HepG2 (cell line): ENCODE results near the gene SEPTIN10. TPM values are rescaled to one million over a fixed set of nuclear protein-coding genes. Genes with fewer than 3 reads are reported as not detected.

Source experiments
- ATAC-seq: fragments of 200-7000 bp; cut with Tn5 transposase; 3 replicates; pipeline ENCODE4 v1.9.1; 2020; ENCODE audit warnings: mild to moderate bottlenecking, moderate library complexity
- BruUV-seq: library from RNA; stranded (reverse); fragments of 400-500 nt; replicated peaks from 2 replicates; lab custom pipeline; 2021; lab: Mats Ljungman, UMichigan
- CTCF ChIA-PET: fragments of 300-600 bp; formaldehyde crosslinking; extraction: SDS; loops from one replicate; lab custom pipeline; 2021; ENCODE audit warnings: low total read pairs, inconsistent platforms, low intra/inter-chr PET ratio; lab: Yijun Ruan, JAX
- POLR2A ChIA-PET: fragments of 350-600 bp; sonication (Branson Sonifier 250); formaldehyde crosslinking; loops from one replicate; lab custom pipeline; 2020; ENCODE audit warnings: antibody characterized with exemption, inconsistent platforms; lab: Yijun Ruan, JAX
- DNase-seq: peaks from one replicate; pipeline ENCODE4 v3.0.0-alpha.2; 2015; ENCODE audit warnings: low spot score
- FAIRE-seq: peaks from 3 replicates; lab custom pipeline; 2011; peaks lifted over from hg19 to GRCh38; lab: Jason Lieb, UNC
- H2AFZ ChIP-seq: one replicate; pipeline ENCODE4 v1.6.1; 2011; ENCODE audit warnings: low read length, inconsistent platforms
- H3K27ac ChIP-seq: fragments of 300-600 bp; 3 replicates; pipeline ENCODE4 v1.8.0; 2011; ENCODE audit warnings: mixed run types, mild to moderate bottlenecking, mixed read lengths, low read length, inconsistent platforms; ENCODE audit not compliant: insufficient read depth; ENCODE audit errors: extremely low read length
- H3K27me3 ChIP-seq, 2 experiments: fragments of 200-600 bp in 1 of 2; 2 replicates in 1 of 2; 3 replicates in 1 of 2; pipeline versions ENCODE4 v1.6.0 to v1.8.0; 2011; ENCODE audit warnings: low read length in 2 of 2, mild to moderate bottlenecking in 2 of 2, moderate library complexity in 2 of 2, inconsistent platforms in 1 of 2; ENCODE audit not compliant: insufficient read depth in 2 of 2, control insufficient read depth in 1 of 2
- H3K36me3 ChIP-seq, 2 experiments: fragments of 200-600 bp in 1 of 2; replicated peaks in 1 of 2; 2 replicates in 1 of 2; 3 replicates in 1 of 2; pipeline versions ENCODE4 v1.5.1 to v1.8.0; 2011; ENCODE audit warnings: low read length in 2 of 2, inconsistent platforms in 1 of 2; ENCODE audit not compliant: insufficient read depth in 2 of 2, control insufficient read depth in 1 of 2
- H3K4me1 ChIP-seq: 2 replicates; pipeline ENCODE4 v1.5.1; 2012; ENCODE audit warnings: low read length, inconsistent platforms; ENCODE audit not compliant: insufficient read depth
- H3K4me2 ChIP-seq: 2 replicates; pipeline ENCODE4 v1.6.0; 2011; ENCODE audit warnings: low read depth, low read length, inconsistent platforms
- H3K4me3 ChIP-seq, 3 experiments: fragments of 200-600 bp in 1 of 3; sonication (generic), shearing (Covaris generic) in 1 of 3; replicated peaks in 1 of 3; 2 replicates each; pipeline ENCODE4 v1.5.1; 2011 to 2016; ENCODE audit warnings: low read length in 3 of 3, inconsistent platforms in 2 of 3, low read depth in 2 of 3, mild to moderate bottlenecking in 2 of 3, control low read depth in 1 of 3, mixed read lengths in 1 of 3; ENCODE audit not compliant: insufficient read depth in 1 of 3
- H3K79me2 ChIP-seq: one replicate; pipeline ENCODE4 v1.6.1; 2011; ENCODE audit warnings: low read length, inconsistent platforms; ENCODE audit not compliant: insufficient read depth
- H3K9ac ChIP-seq: 2 replicates; pipeline ENCODE4 v1.6.0; 2011; ENCODE audit warnings: mild to moderate bottlenecking, low read depth, low read length, inconsistent platforms; ENCODE audit not compliant: insufficient read depth
- H3K9me3 ChIP-seq: 2 replicates; pipeline ENCODE4 v1.5.1; 2012; ENCODE audit warnings: mild to moderate bottlenecking, low read length
- H4K20me1 ChIP-seq: 2 replicates; pipeline ENCODE4 v1.6.0; 2011; ENCODE audit warnings: inconsistent platforms, mild to moderate bottlenecking, low read length, moderate library complexity; ENCODE audit not compliant: insufficient read depth
- ASH2L ChIP-seq: fragments of 300-600, 200-600 bp; sonication (generic); IDR thresholded peaks from 2 replicates; pipeline ENCODE4 v1.7.0; 2017; ENCODE audit warnings: low read depth, mild to moderate bottlenecking, moderate library complexity, mixed read lengths, low read length; ENCODE audit not compliant: insufficient read length
- MAFG ChIP-seq: sonication (generic); formaldehyde crosslinking; IDR thresholded peaks from 2 replicates; pipeline ENCODE4 v1.5.1; 2020; ENCODE audit warnings: mild to moderate bottlenecking, missing genetic modification reagents
- MATR3 ChIP-seq: sonication (generic); formaldehyde crosslinking; IDR thresholded peaks from 2 replicates; pipeline ENCODE4 v1.4.0; 2020; ENCODE audit warnings: missing genetic modification reagents
- NR2F6 ChIP-seq, 2 experiments: IDR thresholded peaks; 2 replicates each; pipeline ENCODE4 v1.6.1; 2016; ENCODE audit warnings: antibody characterized with exemption in 1 of 2, mild to moderate bottlenecking in 1 of 2
- SMAD1 ChIP-seq: sonication (generic); formaldehyde crosslinking; IDR thresholded peaks from 2 replicates; pipeline ENCODE4 v1.4.0; 2020; ENCODE audit warnings: missing genetic modification reagents, low read depth, mild to moderate bottlenecking, borderline replicate concordance
- WIZ ChIP-seq: sonication (generic); formaldehyde crosslinking; IDR thresholded peaks from 2 replicates; pipeline ENCODE4 v1.5.1; 2020; ENCODE audit warnings: mild to moderate bottlenecking, missing genetic modification reagents
- ZIK1 ChIP-seq: sonication (generic); formaldehyde crosslinking; IDR thresholded peaks from 2 replicates; pipeline ENCODE4 v1.5.0; 2020; ENCODE audit warnings: mild to moderate bottlenecking, low read depth, missing genetic modification reagents, borderline replicate concordance
- ZNF619 ChIP-seq: sonication (generic); formaldehyde crosslinking; IDR thresholded peaks from 2 replicates; pipeline ENCODE4 v1.4.0; 2020; ENCODE audit warnings: mild to moderate bottlenecking, missing genetic modification reagents
- ZNF780A ChIP-seq: sonication (generic); formaldehyde crosslinking; IDR thresholded peaks from 2 replicates; pipeline ENCODE4 v1.8.0; 2022; ENCODE audit warnings: mild to moderate bottlenecking, missing genetic modification reagents, moderate library complexity
- ZNF816 ChIP-seq: sonication (generic); formaldehyde crosslinking; IDR thresholded peaks from 2 replicates; pipeline ENCODE4 v1.8.0; 2022; ENCODE audit warnings: missing genetic modification reagents, mild to moderate bottlenecking, borderline replicate concordance
- WGBS: methylation state at CpG from one replicate; pipeline ENCODE4 v1.1.6; 2017; ENCODE audit warnings: low lambda C conversion rate; 5-methylcytosine and 5-hydroxymethylcytosine counted together
- in situ Hi-C: cut with HindIII; loops from 2 replicates; pipeline ENCODE4 v1.10.0; 2017; ENCODE audit warnings: low pct_unique_long_range_greater_than_20kb; ENCODE audit not compliant: extremely low pct_ligation_motif_present
- intact Hi-C: fragments of 100-400 bp; cut with micrococcal nuclease; formaldehyde crosslinking; loops from one replicate; pipeline ENCODE4 v1.10.0; 2022; ENCODE audit not compliant: unreplicated experiment
- polyA plus RNA-seq, 8 experiments: library from polyadenylated mRNA; depleted of rRNA in 3 of 8; stranded (reverse) in 7 of 8; unstranded in 1 of 8; fragments of >200 nt; fragmentation: Illumina TruSeq in 4 of 8; extraction: Trizol in 4 of 8; gene quantifications; 2 replicates each; pipeline versions ENCODE4 v1.2.1 to v1.2.3, GENCODE V29; 2011 to 2016; ENCODE audit warnings: low read depth in 4 of 8, missing spikeins in 1 of 8, mixed read lengths in 1 of 8; ENCODE audit not compliant: insufficient read depth in 1 of 8
- total RNA-seq, 5 experiments: library from RNA; depleted of rRNA; stranded (reverse); fragments of >200 nt; fragmentation: Illumina TruSeq; extraction: Trizol; gene quantifications; 2 replicates each; pipeline ENCODE4 v1.2.3, GENCODE V29; 2016; ENCODE audit warnings: low read depth in 1 of 5
- TF ChIP-seq, protein P1 (sequence below): sonication (generic); formaldehyde crosslinking; IDR thresholded peaks from 2 replicates; pipeline ENCODE4 v1.5.0; 2020; ENCODE audit warnings: missing genetic modification reagents, mild to moderate bottlenecking, borderline replicate concordance
- TF ChIP-seq, protein P2 (sequence below): sonication (generic); formaldehyde crosslinking; IDR thresholded peaks from 2 replicates; pipeline ENCODE4 v1.4.0; 2020; ENCODE audit warnings: missing genetic modification reagents

Gene SEPTIN10
- total and polyA plus RNA-seq, 2 of the 13 experiments (the other 11 are each of a cell fraction or from before 2014, with no cell fraction given) = 45.8 to 67.5 TPM

DNA sequence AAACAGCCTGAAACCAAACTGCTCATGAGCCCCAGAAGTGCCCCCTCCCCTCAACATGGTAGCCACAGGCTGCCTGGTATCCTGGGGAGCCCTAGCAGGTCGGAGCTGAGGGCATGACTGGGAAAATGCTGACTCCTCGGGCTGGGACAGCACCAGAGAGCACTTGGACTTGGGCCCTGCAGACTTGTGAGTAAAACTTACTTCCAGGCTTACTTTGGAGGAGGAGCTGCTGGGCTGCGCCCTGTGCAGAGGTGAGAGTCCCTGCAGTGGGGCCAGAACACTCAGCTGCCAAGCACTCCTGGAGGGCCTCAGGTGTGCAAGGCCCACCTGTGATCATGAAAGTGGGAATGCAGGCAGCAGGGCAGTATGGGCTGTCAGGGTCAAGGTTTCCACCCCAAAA, 119.4 kb downstream of the SEPTIN10 start:
- Histone ChIP-seq H3K9me3 (no peaks in the 10 kb centered on the region), H3K27ac (no peak overlapping the region), H3K9ac (no peak overlapping the region), H3K4me2 (no peak overlapping the region), H3K36me3 (no peaks in the 10 kb centered on the region), H2AFZ (no peak overlapping the region), H4K20me1 (no peaks in the 10 kb centered on the region), H3K79me2 (no peaks in the 10 kb centered on the region), H3K4me3 (no peak overlapping the region), H3K27me3 (no peaks in the 10 kb centered on the region; a peak in 1 of 5 replicates), H3K4me1 (no peaks in the 10 kb centered on the region)
- WGBS = 34% methylated on average over 3 of the region's 3 CpGs
- ChIA-PET CTCF (no interaction called here), POLR2A (no interaction called here)
- TF ChIP-seq, protein P1, sequence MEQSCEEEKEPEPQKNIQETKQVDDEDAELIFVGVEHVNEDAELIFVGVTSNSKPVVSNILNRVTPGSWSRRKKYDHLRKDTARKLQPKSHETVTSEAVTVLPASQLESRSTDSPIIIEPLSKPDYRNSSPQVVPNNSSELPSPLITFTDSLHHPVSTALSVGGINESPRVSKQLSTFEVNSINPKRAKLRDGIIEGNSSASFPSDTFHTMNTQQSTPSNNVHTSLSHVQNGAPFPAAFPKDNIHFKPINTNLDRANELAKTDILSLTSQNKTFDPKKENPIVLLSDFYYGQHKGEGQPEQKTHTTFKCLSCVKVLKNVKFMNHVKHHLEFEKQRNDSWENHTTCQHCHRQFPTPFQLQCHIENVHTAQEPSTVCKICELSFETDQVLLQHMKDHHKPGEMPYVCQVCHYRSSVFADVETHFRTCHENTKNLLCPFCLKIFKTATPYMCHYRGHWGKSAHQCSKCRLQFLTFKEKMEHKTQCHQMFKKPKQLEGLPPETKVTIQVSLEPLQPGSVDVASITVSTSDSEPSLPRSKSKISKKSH = no peak
- TF ChIP-seq, protein P2, sequence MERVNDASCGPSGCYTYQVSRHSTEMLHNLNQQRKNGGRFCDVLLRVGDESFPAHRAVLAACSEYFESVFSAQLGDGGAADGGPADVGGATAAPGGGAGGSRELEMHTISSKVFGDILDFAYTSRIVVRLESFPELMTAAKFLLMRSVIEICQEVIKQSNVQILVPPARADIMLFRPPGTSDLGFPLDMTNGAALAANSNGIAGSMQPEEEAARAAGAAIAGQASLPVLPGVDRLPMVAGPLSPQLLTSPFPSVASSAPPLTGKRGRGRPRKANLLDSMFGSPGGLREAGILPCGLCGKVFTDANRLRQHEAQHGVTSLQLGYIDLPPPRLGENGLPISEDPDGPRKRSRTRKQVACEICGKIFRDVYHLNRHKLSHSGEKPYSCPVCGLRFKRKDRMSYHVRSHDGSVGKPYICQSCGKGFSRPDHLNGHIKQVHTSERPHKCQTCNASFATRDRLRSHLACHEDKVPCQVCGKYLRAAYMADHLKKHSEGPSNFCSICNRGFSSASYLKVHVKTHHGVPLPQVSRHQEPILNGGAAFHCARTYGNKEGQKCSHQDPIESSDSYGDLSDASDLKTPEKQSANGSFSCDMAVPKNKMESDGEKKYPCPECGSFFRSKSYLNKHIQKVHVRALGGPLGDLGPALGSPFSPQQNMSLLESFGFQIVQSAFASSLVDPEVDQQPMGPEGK = no peak
- TF ChIP-seq MATR3 (no peak), ZNF780A (CRISPR knock-in tag) (no peak), SMAD1 (CRISPR knock-in tag) (no peak), NR2F6 (IDR thresholded peaks at IDR 0.05) (no peak), NR2F6 (CRISPR knock-in tag; IDR thresholded peaks at IDR 0.05) (no peak), ZNF619 (CRISPR knock-in tag) (no peak), MAFG (no peak), ZNF816 (CRISPR knock-in tag) (no peak), WIZ (CRISPR knock-in tag) (no peak), ZIK1 (CRISPR knock-in tag) (no peak), ASH2L (no peak)
- DNase-seq = no peak
- ATAC-seq = no peak; the same call in 2 of the 3 replicates
- in situ Hi-C loops (no loop called here), intact Hi-C loops (no loop called here)
- no TSS peak for BruUV-seq
- no peak for FAIRE-seq
